Osteoblast (primary cell): ENCODE results near the gene FUT1. TPM values are rescaled to one million over a fixed set of nuclear protein-coding genes. Genes with fewer than 3 reads are reported as not detected.

Experiments used
- DNase-seq: peaks from one replicate; pipeline ENCODE4 v3.0.0; 2011; ENCODE audit warnings: low spot score, mixed read lengths; ENCODE audit not compliant: insufficient read length; ENCODE audit errors: missing footprints
- H2AFZ ChIP-seq: 2 replicates; pipeline ENCODE4 v1.6.0; 2011; ENCODE audit warnings: mild to moderate bottlenecking, low read length
- H3K27ac ChIP-seq: 2 replicates; pipeline ENCODE4 v1.5.1; 2011; ENCODE audit warnings: mild to moderate bottlenecking, low read depth, low read length, moderate library complexity
- H3K27me3 ChIP-seq: 2 replicates; pipeline ENCODE4 v1.6.0; 2012; ENCODE audit warnings: mild to moderate bottlenecking, control low read depth, inconsistent platforms, low read length, moderate library complexity; ENCODE audit not compliant: insufficient read depth
- H3K36me3 ChIP-seq: 2 replicates; pipeline ENCODE4 v1.5.1; 2011; ENCODE audit warnings: mild to moderate bottlenecking, low read length, control low read depth, moderate library complexity; ENCODE audit not compliant: insufficient read depth
- H3K4me1 ChIP-seq: 2 replicates; pipeline ENCODE4 v1.5.1; 2011; ENCODE audit warnings: mild to moderate bottlenecking, low read length, control low read depth, moderate library complexity; ENCODE audit not compliant: insufficient read depth
- H3K4me2 ChIP-seq: 2 replicates; pipeline ENCODE4 v1.6.0; 2011; ENCODE audit warnings: mild to moderate bottlenecking, low read length; ENCODE audit not compliant: insufficient read depth
- H3K4me3 ChIP-seq: fragments of 200-600 bp; sonication (generic); 3 replicates; pipeline ENCODE4 v1.5.1; 2012; ENCODE audit warnings: mild to moderate bottlenecking, low read length, inconsistent platforms; ENCODE audit not compliant: insufficient read depth
- H3K79me2 ChIP-seq: 2 replicates; pipeline ENCODE4 v1.6.0; 2012; ENCODE audit warnings: mild to moderate bottlenecking, low read length, control low read depth, inconsistent platforms; ENCODE audit not compliant: insufficient read depth
- H3K9me3 ChIP-seq: 2 replicates; pipeline ENCODE4 v1.5.1; 2011; ENCODE audit warnings: low read depth, low read length, control low read depth
- H4K20me1 ChIP-seq: 2 replicates; pipeline ENCODE4 v1.6.0; 2012; ENCODE audit warnings: mild to moderate bottlenecking, low read length, control low read depth; ENCODE audit not compliant: insufficient read depth
- CTCF ChIP-seq: IDR thresholded peaks from 2 replicates; pipeline ENCODE4 v1.5.1; 2011; ENCODE audit warnings: mild to moderate bottlenecking, low read depth, low read length, moderate library complexity; ENCODE audit errors: extremely low read depth
- total RNA-seq: library from RNA; depleted of rRNA; stranded (reverse); fragments of >200 nt; gene quantifications from 2 replicates; pipeline ENCODE4 v1.2.3, GENCODE V29; 2012

FUT1 gene
- total RNA-seq, 1 donor = under 0.01 TPM

- no peak overlapping the region for H2AFZ ChIP-seq
- no peak for TF ChIP-seq CTCF
- H3K4me1 ChIP-seq = peaks cover 22% of the 10 kb centered on the region
- no peak overlapping the region for H3K4me3 ChIP-seq
- H3K27ac ChIP-seq = no peak overlapping the region
- peaks cover 4% of the 10 kb centered on the region for H3K36me3 ChIP-seq
- H4K20me1 ChIP-seq = no peaks in the 10 kb centered on the region
- H3K27me3 ChIP-seq = no peaks in the 10 kb centered on the region
- H3K79me2 ChIP-seq = no peaks in the 10 kb centered on the region
- no peaks in the 10 kb centered on the region for H3K9me3 ChIP-seq
- DNase-seq = peak; percentile 31
- no peak overlapping the region for H3K4me2 ChIP-seq
These were observed 30.2 kb downstream of the FUT1 start for GRCh38 chr19:48722196-48722708.

GRCh38 chr19:48720613-48721296 lies 31.7 kb downstream of the FUT1 start:
- peaks cover 4% of the 10 kb centered on the region for H3K36me3 ChIP-seq
- peaks cover 29% of the 10 kb centered on the region for H3K4me1 ChIP-seq
- H3K79me2 ChIP-seq = no peaks in the 10 kb centered on the region
- TF ChIP-seq CTCF = no peak
- DNase-seq = peak; percentile 100
- H3K27me3 ChIP-seq = no peaks in the 10 kb centered on the region
- H2AFZ ChIP-seq = peak overlapping the region; percentile 93
- H3K9me3 ChIP-seq = no peaks in the 10 kb centered on the region
- H3K4me3 ChIP-seq = peak overlapping the region; percentile 75
- no peaks in the 10 kb centered on the region for H4K20me1 ChIP-seq
- peak overlapping the region; percentile 89 for H3K27ac ChIP-seq
- H3K4me2 ChIP-seq = peak overlapping the region; percentile 79

GRCh38 chr19:48720251-48720612 lies 32.2 kb downstream of the FUT1 start:
- peaks cover 2% of the 10 kb centered on the region for H3K79me2 ChIP-seq
- H4K20me1 ChIP-seq = no peaks in the 10 kb centered on the region
- no peak for TF ChIP-seq CTCF
- peak overlapping the region; percentile 93 for H2AFZ ChIP-seq
- H3K4me1 ChIP-seq = peaks cover 31% of the 10 kb centered on the region
- no peaks in the 10 kb centered on the region for H3K9me3 ChIP-seq
- peak overlapping the region; percentile 79 for H3K4me2 ChIP-seq
- H3K36me3 ChIP-seq = peaks cover 4% of the 10 kb centered on the region
- H3K27me3 ChIP-seq = no peaks in the 10 kb centered on the region
- no peak overlapping the region for H3K27ac ChIP-seq
- H3K4me3 ChIP-seq = peak overlapping the region; percentile 75
- DNase-seq = no peak

- peak within 1 kb of the TSS; percentile 75 for H3K4me3 ChIP-seq
- H3K27ac ChIP-seq = peak within 1 kb of the TSS; percentile 89
- peak within 1 kb of the TSS; percentile 93 for H2AFZ ChIP-seq
- no peaks in the 10 kb centered on the region for H3K27me3 ChIP-seq
- no peak for TF ChIP-seq CTCF
- H3K9me3 ChIP-seq = no peaks in the 10 kb centered on the region
- H3K79me2 ChIP-seq = peaks cover 9% of the 10 kb centered on the region
- H3K4me1 ChIP-seq = peaks cover 31% of the 10 kb centered on the region
- peak within 1 kb of the TSS; percentile 79 for H3K4me2 ChIP-seq
- no peaks in the 10 kb centered on the region for H4K20me1 ChIP-seq
- H3K36me3 ChIP-seq = peaks cover 4% of the 10 kb centered on the region
- DNase-seq = peak; percentile 76
These were observed 32.9 kb downstream of the FUT1 start, which contains the start of gene MAMSTR for GRCh38 chr19:48719263-48720171. TSS of gene MAMSTR (minus strand) at chr19:48719725. CDS start at chr19:48719031, 694 bp downstream.
